Measurements from ENCODE around the gene FBRSL1. TPM values are rescaled to one million over a fixed set of nuclear protein-coding genes. Genes with fewer than 3 reads are reported as not detected.
A peak's percentile ranks its signal among the peaks of the same experiment; 100 is the strongest.

The FBRSL1 gene
- total RNA-seq, 1 experiment from 2014 or later, result 9.8 TPM

GRCh38 chr12:132557291-132558015, 67.5 kb downstream of the FBRSL1 start:
- no peak for DNase-seq (ENCODE audit: low read depth)

DNA sequence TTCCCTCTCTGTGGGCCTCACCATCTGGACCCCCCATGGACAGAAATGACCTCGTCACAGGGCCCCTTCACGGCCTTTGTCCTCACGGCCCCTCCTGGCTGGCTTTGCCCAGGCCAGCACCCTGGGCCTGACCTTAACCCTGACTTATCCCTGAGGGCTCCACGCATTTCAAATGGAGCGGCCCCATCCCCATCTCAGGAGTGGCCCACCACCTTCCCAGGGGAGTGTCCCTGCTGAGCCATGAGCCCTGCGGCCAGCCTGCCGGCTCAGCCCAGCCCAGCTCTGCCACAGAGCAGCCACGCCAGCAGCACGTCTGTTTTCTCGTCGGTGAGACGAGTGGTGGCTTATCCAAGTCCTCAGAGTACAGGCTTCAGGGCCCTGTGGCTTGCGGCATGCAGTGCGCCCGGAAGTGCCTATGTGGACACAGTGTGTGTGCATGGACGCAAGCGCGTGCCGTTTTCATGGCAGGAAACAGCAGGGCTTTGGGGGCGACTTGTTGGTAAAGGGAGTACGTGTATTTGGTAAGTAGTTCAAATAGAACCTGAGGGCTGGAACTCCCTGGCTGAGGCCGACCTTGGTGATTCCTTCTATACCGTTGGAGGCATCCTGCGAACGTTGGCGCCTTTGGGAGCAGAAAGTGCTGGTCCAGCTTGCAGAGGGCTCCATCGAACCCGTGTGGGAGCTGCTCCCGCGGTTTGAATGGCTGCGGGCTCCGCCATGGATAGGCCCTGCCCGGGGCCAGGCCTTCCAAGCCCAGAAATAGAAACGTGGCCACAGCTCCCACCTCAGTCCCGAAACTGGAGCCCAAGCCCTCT, 68.3 kb downstream of the FBRSL1 start:
- DNase-seq (ENCODE audit: low read depth), result no peak

DNA sequence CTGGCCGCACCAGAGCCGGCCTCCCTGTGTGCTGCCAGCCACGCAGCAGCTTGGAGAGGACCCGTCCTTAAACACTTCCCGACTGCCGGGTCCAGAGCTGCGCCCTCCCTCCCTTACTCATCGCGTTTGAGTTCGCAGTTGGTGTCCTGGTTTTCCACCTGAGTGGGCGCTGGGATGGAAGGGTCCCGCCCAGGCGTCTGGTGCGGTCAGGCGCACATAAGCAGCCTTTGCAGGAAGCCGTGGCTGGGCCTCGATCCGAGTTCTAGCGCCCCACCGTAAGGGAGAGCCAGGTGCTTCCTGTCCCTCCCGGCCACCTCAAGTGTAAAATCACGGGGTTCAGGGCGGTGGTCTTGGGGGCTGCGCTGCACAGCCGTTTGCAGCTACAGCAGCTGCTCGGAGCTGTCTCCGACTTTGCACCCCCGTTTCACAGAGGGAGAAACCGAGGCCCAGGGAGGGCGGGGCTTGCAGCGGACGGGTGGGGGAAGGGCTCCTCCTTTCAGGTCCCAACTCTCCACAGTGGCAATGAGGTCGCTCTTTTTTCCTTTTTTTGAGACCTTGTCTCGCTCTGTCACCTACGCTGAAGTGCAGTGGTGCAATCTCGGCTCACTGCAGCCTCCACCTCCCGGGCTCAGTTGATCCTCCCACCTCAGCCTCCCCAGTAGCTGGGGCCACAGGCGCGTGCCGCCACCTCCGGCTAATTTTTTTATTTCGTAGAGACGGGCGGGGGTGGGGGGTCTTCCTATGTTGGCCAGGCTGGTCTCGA, 69.1 kb downstream of the FBRSL1 start:
- peak; percentile 42 for DNase-seq (ENCODE audit: low read depth)

DNA sequence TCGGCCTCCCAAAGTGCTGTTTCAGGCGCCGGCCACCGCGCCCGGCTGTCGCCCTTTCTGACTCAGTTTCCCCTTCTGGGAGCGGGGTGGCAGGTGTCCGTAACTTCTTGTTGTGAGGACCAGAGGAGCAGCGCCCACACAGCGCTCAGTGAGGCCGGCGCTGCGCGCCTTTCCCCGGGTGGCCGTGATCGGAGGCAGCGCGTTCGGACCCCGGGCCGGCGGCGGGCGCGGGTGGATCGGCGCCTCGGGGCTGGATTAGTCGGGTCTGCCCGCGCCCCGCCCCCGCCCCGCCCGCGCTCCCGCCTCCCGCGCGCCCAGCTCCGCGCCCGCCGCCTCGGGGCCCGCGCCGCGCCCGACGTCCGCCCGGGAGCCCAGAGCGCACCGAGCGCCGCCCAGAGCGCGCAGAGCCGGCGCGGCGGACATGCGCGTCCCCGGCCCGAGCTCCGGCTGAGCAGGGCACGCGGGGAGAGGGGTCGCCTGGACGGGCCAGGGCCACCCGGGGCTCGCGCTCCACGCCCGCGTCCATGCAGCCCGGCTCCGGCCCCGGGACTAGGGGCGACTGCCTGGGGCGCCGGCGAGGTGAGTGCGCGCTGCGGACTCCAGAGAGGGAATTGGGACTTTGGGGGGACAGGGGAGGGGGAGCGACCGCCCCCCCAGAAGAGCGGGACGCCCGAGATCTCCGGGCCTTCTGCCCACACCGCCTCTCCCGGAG, 69.9 kb downstream of the FBRSL1 start:
- DNase-seq (ENCODE audit: low read depth), result peak; percentile 70

DNA sequence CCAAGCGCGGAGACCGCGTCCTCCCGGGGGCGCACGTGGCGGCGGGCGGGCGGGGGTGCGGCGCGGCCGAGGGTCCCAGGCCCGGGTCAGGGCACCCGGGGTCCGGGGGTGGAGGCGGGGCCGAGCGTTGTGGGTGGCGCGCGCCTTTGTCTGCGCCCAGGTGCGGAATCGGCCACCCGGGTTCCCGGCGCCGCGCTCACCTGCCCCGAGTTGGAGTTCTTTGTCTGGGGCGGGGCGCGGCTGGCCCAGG, 70.3 kb downstream of the FBRSL1 start:
- no peak for DNase-seq (ENCODE audit: low read depth)

DNA sequence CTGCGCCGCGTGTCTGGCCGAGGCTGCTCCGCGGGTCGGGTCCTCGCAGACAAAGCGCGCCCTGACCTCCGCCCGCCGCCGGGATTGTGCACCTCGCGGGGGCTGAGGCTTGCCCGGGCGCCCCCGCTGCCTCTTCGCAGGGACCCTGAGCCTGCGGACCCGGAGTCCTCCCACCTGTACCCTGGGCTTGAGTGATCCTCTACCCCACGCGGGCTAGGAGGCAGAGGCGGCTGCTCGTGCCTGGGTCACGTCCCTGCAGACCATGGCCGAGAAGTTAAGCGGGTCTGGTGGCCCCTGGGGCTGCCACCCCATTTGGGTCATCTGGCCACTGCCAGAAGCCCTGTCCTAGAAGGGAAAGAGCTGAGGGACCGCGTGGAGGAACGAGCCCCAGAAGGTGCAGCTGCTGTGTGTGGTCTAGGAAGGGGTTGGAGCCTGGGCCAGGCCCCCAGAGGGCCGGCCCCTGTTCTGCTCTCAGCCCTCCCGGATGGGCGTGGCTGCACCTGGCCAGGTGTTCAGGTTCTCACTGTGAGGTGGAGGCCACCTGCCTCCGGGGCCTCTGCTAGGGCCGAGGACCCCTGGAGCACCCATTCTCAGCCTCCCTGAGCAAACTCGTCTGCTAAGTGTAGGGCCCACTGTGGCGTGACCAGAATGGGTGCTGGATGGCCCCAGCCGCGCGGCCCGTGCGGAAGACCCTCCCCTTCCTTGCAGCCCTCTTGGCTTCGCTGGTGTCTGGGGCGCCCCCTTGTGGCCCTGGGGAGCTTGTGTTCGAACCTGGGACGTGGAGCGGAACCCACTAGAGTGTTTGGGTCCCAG, 70.9 kb downstream of the FBRSL1 start:
- DNase-seq (ENCODE audit: low read depth), result peak; percentile 75

Other genes starting within 250 kb of the FBRSL1 start
- gene GALNT9, start 160.6 kb upstream of the FBRSL1 start, total RNA-seq (2014; rRNA removed; shearing (Covaris generic)), result 0.29 TPM in 1 of 2 replicates, not detected in the other
- gene LRCOL1, start 120.4 kb downstream of the FBRSL1 start, total RNA-seq (2014; rRNA removed; shearing (Covaris generic)), result not detected in 2 replicates
- not detected in 2 replicates for gene P2RX2, start 128.6 kb downstream of the FBRSL1 start, total RNA-seq (2014; rRNA removed; shearing (Covaris generic))
- 13.6 and 23.5 TPM in 2 replicates for gene POLE, start 197.2 kb downstream of the FBRSL1 start, total RNA-seq (2014; rRNA removed; shearing (Covaris generic))
- gene PXMP2, start 197.4 kb downstream of the FBRSL1 start, total RNA-seq (2014; rRNA removed; shearing (Covaris generic)), result 34.0 and 41.8 TPM in 2 replicates
- 73.5 and 94.1 TPM in 2 replicates for gene PGAM5, start 220.7 kb downstream of the FBRSL1 start, total RNA-seq (2014; rRNA removed; shearing (Covaris generic))